Eye (tissue), 1 donor: ENCODE measurements around the gene TTC19.
A peak's percentile ranks its signal among the peaks of the same experiment; 100 is the strongest.
"Not testable (repeated sequence)": the region's sequence is repeated elsewhere in the genome, so short reads cannot be mapped to it uniquely, and the experiment has no call there.

Experiments
- DNase-seq: peaks from one replicate; pipeline ENCODE4 v3.0.0-alpha.2; 2015

TTC19 gene

DNA sequence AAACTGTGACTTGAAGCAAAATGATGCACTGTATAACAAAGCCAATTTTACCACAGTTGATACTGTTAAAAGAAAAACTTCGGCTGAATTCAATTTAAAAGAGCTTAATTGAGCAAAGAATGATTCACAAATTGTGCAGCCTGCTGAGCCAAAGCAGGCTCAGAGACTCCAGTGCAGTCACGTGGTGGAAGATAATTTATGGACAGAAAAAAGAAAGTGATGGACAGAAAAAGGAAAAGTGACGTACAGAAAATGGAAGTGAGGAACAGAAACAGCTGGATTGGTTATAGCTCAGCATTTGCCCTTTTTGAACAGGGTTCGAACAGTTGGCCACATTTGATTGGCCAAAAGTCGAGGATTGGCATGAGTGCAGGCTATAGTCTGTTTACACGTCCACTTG lies 25.8 kb upstream of the TTC19 start:
- DNase-seq, result no peak

DNA sequence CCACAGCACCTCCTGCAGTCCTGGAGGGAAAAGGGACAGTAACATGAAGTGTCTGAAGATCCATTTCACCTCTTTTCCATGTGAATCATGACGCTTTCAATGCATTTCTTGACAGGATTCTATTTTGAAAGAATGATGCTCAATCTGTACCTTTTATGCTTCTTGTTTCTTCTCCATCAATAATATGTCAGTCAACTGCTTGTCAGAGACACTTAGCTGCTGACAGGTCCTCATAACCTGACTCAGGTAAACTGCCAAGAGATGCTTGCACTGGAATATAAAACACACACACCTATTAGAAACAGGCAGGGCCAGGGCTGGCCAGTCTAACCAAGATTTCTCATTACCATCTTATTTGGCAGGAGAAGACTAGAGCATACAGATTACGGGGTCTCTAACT lies 21.7 kb upstream of the TTC19 start:
- no peak for DNase-seq

DNA sequence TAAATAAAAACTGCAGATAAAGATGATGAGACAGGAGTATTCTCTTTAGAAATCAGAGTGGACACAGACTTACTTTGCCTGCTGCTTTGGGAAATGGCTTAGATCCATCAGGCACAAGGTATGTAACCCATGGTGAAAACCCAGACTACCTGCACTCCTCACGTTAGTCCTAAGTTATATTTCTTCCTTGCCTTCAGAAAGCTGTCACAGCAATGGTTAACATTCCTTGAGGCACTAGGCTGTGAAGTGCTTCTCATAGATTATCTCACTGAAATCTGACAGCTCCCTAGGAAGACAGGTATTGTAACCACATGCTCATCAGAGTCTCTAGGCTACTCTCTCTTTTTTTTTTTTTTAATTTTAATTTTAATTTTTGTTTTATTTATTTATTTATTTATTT lies 21.0 kb upstream of the TTC19 start:
- DNase-seq, result no peak

DNA sequence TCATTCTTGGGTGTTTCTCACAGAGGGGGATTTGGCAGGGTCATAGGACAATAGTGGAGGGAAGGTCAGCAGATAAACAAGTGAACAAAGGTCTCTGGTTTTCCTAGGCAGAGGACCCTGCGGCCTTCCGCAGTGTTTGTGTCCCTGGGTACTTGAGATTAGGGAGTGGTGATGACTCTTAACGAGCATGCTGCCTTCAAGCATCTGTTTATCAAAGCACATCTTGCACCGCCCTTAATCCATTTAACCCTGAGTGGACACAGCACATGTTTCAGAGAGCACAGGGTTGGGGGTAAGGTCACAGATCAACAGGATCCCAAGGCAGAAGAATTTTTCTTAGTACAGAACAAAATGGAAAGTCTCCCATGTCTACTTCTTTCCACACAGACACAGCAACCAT lies 20.6 kb upstream of the TTC19 start:
- DNase-seq, result not testable (repeated sequence)

DNA sequence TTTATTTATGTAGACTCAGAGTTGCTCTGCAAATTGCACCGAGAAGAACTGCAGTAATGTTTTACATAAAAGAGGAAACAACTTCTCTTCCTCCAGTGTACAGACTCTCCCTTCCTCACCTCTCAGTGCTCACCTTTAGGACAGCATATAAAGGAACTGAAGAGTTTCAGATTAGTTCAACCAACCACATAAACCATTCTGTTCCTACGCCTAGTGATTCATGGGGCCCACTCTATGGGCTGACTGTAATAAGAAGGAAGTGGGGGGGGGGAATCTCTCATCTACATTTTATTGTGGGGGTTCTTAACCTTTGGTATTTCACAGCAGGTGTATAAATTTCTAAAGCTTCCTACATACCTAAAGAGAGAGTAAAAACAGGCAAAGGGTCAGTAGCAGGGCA lies 18.4 kb upstream of the TTC19 start:
- DNase-seq, result no peak

DNA sequence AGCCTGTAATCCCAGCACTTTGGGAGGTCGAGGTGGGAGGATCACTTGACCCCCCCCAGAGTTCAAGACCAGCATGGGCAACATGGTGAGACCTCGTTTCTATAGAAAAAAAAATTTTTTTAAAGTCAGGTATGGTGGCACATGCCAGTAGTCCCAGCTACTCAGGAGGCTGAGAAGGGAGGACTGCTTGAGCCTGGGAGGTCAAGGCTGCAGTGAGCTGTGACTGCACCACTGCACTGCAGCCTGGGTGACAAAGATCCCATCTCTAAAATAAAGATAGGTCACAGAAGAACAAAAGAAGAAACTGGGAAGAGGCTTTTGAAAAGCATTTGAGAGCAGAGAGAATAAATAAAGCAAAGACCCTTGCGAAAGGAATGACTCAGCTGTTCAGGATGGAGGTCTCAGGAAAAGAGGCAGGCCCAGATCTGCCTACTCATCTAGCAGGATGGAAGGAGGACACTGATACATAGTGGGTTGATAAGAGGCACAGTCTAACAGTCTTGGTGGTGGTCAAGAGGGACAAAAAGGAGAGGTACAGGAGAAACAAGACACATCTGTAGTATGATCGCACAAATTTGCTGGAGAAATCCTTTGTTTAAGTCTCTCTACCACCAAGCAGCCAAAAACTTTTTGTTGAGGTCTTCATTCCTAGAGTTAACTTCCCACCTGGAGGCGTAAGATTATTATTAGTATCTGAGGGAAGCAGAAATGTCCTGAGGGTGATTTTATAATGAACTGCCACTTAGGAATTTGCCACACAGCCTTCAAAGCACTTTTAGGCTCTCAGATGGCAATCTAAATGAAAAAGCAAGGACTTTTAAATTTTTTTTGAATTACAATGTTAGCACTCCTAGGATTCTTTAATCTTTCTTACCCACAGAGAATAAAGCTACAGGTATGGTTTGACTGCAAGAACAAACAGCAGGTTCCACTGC lies 17.7 kb upstream of the TTC19 start:
- no peak for DNase-seq

DNA sequence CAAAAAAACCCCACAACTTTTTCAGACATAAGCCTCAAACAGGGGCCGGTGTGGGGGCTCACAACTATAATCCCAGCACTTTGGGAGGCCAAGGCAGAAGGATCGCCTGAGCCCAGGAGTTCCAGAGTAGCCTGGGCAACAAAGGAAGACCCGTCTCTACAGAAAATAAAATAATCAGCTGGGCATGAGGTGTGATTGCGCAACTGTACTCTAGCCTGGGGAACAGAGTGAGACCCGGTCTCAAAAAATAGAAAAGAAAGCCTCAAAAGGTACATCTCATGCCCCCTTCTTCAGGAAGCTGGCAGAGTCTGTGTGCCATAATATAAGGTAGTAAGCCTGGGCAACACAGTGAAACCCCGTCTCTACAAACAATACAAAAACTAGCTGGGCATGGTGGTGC lies 3.3 kb upstream of the TTC19 start:
- DNase-seq, result no peak

DNA sequence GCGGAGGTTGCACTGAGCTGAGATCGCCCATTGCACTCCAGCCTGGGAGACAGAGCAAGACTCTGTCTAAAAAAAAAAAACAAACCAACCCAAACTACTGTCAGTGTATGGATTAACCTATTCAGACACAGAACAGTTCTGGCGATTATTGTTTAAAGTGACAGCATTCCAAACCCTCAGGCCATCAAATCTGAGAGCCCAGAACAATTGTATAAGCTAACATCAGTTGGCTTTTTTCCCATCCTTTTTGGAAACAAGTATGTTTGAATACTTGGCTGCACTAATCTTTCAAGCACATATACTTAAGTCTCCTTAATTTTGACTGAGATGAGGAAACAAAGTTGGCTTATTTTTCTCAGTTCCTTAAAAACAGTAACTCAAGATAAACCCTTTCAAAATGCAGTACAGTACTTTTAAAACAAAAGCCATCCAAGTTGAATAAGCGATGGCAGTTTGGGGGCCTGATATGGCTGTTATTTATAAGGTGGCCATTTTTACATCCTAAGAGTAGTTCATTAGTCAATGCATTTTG lies 1.5 kb upstream of the TTC19 start:
- DNase-seq, result no peak

DNA sequence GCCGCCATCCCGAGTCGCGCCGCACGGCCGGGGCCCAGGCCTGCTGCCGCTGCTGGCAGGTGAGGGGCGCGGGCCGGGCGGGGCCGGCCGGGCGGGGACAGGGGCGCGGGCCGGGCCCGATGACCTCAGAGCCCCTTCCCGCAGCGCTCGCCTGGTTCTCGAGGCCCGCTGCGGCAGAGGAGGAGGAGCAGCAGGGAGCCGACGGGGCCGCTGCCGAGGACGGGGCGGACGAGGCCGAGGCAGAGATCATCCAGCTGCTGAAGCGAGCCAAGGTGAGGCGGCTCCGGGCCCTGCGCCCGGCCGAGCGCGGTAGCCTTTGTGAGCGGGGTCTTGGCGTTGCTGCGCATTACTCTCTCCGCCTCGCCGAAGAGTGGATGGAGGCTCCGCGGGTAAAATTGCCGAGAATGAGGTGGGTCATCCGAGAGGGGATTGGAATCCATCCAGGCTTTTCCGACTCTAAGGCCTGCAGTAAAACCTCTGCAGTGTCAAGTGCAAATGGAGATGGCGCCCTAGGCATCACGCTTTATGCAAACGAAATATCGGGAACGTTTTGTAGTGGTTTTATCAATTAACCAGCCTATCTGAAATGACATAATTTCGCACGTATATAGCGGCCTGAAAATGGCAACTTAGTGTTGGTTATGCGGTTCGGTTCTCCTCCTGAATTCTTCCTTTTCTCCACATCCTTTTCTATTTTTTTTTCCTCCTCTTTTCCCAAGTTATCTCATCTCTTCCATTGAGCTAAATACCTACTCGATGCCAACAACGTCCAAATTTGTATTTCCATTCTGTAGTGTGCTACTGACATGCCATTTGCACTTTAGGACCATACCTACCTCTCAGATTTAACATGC lies 577 bp downstream of the TTC19 start:
- peak; percentile 84 for DNase-seq

DNA sequence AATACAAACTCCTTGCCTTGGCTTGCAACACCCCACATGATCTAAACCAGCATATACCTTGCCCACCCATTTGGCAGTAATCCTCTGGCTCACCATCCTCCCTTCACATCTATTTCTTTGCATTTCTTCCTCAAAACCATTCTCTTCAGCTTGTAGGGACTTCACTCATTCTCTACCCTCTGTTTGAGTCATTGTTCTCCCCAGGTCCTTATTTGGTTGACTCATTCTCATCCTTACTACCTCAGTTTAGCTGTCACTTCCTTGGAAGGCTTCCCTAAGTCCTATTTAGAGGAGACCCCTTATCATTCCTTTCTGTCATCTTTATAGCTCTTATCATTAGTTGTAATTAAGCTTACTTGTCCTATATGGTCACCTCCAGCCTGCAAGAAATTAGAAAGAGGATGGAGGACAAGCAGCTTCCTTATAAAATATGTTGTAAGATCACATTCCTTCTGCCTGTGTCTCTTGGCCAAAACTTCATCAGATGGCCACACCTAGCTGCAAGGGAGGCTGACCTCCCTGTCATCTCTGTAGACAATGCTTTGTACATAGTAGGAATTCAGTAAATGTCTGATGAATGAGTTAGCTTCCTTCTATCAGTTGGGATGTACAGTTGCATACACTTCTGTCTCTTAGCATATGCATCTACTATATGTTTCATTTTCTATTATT lies 1.7 kb downstream of the TTC19 start:
- DNase-seq, result no peak

DNA sequence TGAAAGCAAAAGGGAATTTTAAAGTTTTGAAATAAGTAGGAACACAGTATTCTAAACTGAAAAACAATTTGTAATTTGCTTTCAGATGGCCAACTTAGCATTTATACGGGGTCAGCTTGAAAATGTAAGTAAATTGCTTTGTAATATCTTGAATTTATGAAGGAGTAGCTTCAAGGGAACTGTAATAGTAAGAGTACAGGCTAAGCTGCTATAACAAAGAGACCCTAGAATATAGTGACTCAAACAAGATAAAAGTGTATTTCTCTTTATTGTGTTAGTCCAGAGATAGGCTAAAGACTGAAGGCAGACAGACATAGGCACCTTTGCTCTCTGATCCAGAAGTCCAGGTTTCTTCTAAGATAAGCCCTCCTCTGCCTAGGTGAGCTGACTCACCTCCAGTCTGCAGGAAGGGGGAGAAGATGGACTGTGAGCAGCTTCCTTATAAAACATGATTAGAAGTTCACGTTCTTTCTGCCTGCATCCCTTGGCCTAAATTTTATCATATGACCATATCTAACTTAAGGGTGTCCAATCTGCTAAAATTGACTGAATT lies 3.2 kb downstream of the TTC19 start:
- no peak for DNase-seq

DNA sequence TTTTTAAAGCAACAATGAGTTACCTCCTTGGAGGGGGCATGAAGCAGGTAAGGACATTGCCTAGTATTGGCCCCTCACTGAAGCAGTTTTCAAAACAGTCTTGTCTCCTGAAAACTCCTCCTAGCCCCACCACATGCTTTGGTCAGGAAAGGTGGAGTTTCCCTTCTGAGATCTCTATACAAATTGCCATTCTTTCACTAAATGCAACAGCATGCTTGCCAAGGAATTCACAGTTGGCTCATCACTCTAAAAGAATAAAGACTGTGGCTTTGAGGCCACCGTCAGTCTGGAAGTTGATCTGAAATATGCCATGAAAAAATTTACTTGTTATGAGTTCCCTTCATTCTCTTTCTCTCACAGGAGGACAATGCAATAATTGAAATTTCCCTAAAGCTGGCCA lies 4.2 kb downstream of the TTC19 start:
- no peak for DNase-seq

DNA sequence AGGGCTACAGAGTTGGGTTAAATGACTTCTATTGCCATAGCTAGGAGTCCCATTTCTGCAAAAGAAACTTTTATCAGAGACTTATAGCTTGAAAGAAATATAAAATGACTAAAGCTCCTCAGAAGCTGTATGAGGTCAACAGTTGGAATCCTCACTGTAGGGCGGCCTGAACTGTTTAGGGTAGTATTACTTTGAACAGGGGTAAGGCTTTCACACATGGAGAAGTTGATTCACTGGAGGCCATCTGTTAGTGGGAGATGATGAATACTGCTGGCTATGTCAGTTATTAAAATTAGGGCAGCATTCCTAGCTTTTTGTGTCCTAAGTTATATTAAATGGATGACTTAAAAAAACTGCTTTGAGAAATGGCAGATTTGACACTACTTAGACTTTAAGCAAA lies 6.0 kb downstream of the TTC19 start:
- DNase-seq, result no peak

DNA sequence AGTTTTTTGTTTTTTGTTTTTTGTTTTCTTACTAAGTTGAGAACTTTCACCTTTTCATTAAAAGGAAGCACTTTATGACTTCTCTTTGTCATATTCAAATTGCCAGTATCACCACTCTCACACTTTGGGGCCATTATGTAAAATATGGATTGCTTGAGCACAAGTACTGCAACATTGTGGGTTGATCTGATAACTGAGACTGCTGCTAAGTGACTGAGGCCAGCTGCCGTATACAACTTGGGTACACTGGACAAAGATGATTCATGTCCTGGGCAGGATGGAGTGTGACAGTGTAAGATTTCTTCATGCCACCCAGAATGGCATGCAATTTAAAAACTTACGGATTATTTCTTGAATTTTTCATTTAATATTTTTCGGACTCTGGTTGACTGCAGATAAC lies 7.8 kb downstream of the TTC19 start:
- DNase-seq, result no peak

DNA sequence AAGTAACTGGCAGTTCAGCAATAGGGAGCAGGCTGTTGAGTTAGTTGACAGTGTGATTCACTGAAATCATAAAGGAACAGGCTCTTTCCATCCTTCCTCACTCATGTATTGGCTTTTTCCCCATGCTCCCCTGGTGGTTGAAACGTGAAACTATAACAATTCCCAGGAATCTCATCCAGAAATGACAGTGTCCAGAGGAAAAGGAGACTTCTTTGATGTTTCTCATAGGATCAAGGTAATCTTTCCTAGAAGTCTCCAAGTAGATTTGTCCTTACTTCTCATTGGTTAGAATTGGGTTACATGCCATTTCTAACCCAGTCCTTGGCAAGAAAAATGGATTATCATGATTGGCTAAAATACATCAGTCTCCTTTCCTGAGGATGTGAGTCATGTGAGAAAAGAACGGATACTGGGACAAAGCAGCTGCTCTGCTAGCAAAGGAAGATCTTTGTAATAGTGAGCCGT lies 14.4 kb downstream of the TTC19 start:
- DNase-seq, result peak; percentile 45

DNA sequence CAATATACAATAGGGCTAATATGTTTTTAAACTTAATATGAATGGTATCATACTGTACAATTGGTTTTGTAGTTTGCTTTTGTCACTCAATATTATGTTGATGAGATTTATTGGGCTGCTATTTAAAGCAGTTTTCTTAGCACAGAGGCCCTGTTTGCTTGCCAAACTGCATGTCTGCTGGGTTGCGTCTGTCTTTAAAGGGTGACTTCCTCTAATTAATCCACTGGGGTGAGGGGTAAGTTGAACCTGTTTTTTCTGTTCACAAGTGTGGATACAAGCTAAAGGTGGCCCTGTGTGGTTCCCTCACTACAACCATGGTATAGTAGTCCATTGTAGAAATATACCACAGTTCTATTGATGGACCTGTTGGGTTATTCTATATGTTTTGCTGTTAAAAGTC lies 19.7 kb downstream of the TTC19 start:
- no peak for DNase-seq

DNA sequence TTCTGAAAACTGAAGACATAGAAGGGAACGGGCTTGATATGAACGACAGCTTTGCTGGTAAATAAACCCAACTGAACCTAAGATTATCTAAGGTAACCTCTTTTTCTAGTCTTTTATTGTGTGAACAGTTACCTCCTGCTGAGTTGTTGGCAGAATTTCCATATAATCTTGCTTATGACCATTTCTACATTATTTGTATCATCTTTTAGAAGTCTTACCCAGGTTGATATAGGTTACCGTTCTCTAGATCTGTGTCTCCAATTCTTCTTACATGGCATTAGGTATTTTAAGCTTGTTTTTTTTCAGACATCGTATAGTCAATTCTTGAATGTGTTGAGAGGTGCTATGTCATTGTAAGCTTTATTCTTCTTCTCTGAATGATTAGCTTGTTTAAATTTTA lies 24.3 kb downstream of the TTC19 start:
- DNase-seq, result no peak

DNA sequence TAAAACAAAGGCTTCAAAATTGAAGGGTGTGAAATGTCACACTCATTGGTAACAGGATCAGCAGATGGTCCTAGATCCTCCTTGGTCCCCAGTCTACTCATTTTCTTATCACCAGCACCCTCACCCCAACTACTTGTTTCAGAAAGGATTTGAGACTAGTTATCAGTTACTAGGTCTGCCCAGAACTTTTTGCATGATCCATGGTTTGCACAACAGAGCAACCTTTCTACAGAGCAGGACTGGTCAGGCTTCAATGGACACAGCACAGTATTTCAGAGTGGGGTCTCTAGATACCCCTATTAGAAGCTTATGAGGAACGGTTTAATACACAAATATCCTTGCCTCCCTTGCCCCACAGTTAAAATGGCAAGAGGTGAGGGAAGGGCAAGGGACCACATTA lies 25.6 kb downstream of the TTC19 start:
- DNase-seq, result no peak

DNA sequence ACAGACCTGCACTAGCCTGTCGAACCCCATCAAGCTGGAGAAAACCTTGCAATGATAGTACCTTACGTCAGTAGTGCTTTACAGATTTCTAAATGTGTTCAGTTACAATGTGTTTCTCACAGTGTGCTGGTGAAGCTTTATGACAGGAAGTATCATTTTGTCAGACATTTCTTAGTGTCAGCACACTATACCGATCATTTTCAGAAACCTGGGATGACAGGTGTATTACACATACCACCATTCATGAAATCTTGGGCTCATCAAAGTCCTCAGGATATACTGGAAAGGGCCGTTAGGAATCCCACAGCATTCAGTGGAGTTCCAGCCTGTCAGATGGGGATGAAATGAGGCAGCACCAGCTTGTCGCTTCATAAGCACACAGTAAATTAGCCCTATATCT lies 27.3 kb downstream of the TTC19 start:
- no peak for DNase-seq

DNA sequence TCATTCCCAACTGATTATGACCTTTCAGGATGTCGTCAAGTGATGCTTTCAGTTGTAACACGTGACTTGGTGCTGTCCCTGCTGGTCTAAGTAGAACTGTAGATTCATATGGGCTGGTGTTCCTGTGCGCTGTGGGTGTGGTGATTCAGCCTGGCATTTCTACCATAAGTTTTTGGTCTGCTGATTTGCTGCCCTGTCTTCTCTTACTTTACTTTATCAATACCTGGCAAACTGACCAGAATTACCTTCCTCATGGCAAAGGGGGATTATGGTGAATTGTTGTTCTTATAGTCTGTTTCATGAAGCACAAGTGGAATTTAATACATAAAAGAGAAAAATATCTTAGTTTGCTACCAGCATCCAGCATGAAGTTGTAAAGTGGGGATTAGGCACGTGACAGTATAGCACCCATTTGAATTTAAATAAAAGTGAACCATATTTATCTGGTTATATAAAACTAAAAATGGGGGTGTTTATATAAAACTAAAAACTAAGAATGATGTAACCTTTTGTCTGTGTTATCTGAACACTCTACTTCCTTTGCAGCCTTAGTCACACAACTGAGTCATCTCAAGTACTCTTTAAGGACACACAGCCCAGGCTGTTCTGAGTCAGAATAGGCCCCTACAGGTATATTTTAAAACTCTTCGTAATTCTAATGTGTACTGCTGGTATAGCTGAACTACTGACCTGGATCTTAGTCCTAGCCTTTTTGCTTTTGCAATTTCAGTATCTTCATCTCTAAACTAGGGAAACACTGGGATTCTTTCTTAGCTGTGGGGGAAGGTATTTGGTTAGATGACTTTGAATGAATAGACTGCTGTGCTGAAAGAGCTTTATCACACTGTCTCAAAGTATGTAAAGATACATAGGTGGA lies 28.3 kb downstream of the TTC19 start:
- DNase-seq, result no peak

DNA sequence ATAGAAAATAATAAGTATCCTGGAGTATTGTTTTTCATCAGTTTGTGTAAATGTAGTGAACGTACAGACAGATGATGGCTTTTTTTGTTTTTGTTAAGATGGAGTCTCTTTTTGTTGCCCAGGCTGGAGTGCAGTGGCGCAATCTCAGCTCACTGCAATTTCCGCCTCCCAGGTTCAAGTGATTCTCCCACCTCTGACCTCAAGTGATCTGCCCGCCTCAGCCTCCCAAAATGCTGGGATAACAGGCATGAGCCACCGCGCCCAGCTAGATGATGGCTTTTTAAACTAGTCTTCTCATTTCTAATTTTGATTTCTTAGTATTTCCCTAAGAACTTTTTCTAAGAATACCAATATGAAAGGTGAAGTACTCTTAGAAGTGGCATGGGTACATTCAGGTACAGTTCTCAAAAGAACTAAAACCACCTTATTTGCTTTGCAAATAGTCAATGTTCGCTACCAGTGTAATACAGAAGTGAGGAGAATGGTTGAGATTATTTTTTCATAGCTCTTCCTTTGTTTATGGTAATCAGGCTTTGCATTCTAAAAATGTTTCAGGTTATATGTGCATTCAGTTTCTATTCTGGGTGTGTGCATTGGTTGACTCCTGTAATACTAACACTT lies 34.2 kb downstream of the TTC19 start:
- no peak for DNase-seq
